Activated CD4-positive, alpha-beta T cell treated with anti-CD3 and anti-CD28 coated beads for 36 hours (primary cell): Measurements from ENCODE around the gene NT5DC3. TPM values are rescaled to one million over a fixed set of nuclear protein-coding genes. Genes with fewer than 3 reads are reported as not detected.

Source experiments
- ATAC-seq: fragments of 200-7000 bp; cut with Tn5 transposase; one replicate; pipeline ENCODE4 v1.10.0; 2021; ENCODE audit warnings: mild to moderate bottlenecking, moderate library complexity
- CTCF ChIA-PET: fragments of 350-600 bp; sonication (Branson Sonifier 250); formaldehyde crosslinking; loops from one replicate; lab custom pipeline; 2021; ENCODE audit warnings: antibody characterized with exemption; lab: Charles Lee
- POLR2A ChIA-PET: fragments of 350-600 bp; sonication (Branson Sonifier 250); formaldehyde crosslinking; loops from one replicate; lab custom pipeline; 2021; ENCODE audit warnings: antibody characterized with exemption, inconsistent platforms; lab: Charles Lee
- DNase-seq: peaks from one replicate; pipeline ENCODE4 v3.0.0-alpha.2; 2020
- H3K27ac Mint-ChIP-seq: one replicate; pipeline ENCODE4 v1.8.0; 2021; ENCODE audit warnings: mixed read lengths
- H3K27me3 Mint-ChIP-seq: one replicate; pipeline ENCODE4 v1.8.0; 2021; ENCODE audit warnings: mixed read lengths
- H3K36me3 Mint-ChIP-seq: one replicate; pipeline ENCODE4 v1.8.0; 2021; ENCODE audit warnings: low read depth, mixed read lengths
- H3K4me1 Mint-ChIP-seq: one replicate; pipeline ENCODE4 v1.8.0; 2021; ENCODE audit warnings: mixed read lengths
- H3K4me3 Mint-ChIP-seq: one replicate; pipeline ENCODE4 v1.8.0; 2021; ENCODE audit warnings: mild to moderate bottlenecking, moderate library complexity, mixed read lengths
- H3K9me3 Mint-ChIP-seq: one replicate; pipeline ENCODE4 v1.8.0; 2021; ENCODE audit warnings: low read depth, mixed read lengths
- intact Hi-C, 2 experiments: fragments of 100-400 bp; cut with DNase I in 1 of 2; cut with micrococcal nuclease in 1 of 2; formaldehyde crosslinking; loops; one replicate each; pipeline versions ENCODE4 v1.14.2 to v1.15.1; 2022 to 2024; cut with DNase I, micrococcal nuclease
- total RNA-seq, 2 experiments: library from RNA; stranded (reverse); gene quantifications; one replicate each; pipeline ENCODE4 v1.2.3, GENCODE V29; 2021

Gene NT5DC3
- total RNA-seq, 2 experiments from 2014 or later: 7.3 to 8.9 TPM

- DNase-seq (no peak), ATAC-seq (no peak)
- ChIA-PET POLR2A (no interaction called here), CTCF (no interaction called here)
- no peak overlapping the region for H3K4me3 Mint-ChIP-seq
- intact Hi-C loops: no loop called here
- H3K27ac Mint-ChIP-seq: no peak overlapping the region
- peaks cover 11% of the 10 kb centered on the region for H3K27me3 Mint-ChIP-seq
- H3K4me1 Mint-ChIP-seq: no peaks in the 10 kb centered on the region
- H3K36me3 Mint-ChIP-seq: no peaks in the 10 kb centered on the region
- no peaks in the 10 kb centered on the region for H3K9me3 Mint-ChIP-seq
These were observed 103.2 kb downstream of the NT5DC3 start for GRCh38 chr12:103737881-103738280.

DNA sequence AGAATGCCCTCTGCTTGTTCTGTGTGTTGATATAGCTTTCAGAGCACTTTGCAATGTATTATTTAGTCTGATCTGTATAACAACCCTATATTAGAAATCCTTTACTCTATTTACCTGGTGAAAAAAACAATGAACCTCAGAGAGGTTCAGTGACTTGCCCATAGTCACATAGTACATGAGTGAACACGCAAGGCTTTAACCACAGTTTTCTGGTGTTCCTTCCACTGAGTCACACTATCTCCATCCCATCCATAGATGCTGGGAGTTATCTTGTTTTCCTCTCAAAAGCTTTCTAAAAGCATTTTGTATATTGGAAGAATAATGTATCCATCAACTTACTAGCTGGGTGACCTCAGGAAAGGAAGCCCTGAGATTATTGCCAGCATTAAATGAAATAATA is 104.5 kb downstream of the NT5DC3 start:
- intact Hi-C loops: no loop called here

DNA sequence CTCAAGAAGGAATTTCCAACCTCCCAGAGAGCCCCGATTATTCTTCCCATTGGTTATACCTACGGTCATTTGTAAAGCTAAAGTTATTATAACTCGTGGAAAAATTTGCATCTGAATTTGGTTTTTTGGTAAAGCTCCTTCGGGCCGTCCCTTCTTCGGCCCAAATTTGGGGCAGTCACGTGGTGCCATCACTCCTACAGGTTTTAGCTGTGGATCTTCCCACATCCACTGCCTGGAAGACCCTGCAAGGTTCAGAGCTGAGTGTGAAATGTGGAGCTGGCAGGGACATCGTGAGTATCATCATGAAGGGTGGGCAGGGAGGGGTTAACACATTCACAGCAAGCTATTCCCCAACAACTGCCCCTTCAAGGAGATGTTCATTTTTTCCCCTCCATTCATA is 105.7 kb downstream of the NT5DC3 start:
- Mint-ChIP-seq H3K4me3 (no peak overlapping the region), H3K27ac (no peak overlapping the region), H3K27me3 (peaks cover 4% of the 10 kb centered on the region), H3K9me3 (peaks cover 4% of the 10 kb centered on the region), H3K4me1 (no peaks in the 10 kb centered on the region), H3K36me3 (no peaks in the 10 kb centered on the region)
- ChIA-PET CTCF (interaction anchor here (0.6 kb wide), 1 partner anchor 14 kb away, joined by 3 read pairs; no protein-coding TSS in a partner anchor), POLR2A (no interaction called here)
- DNase-seq (no peak), ATAC-seq (no peak)
- intact Hi-C loops: no loop called here

More for the DNA sequence above, 104.5 kb downstream of the NT5DC3 start:
- Mint-ChIP-seq H3K4me3 (no peak overlapping the region), H3K27me3 (peaks cover 10% of the 10 kb centered on the region), H3K27ac (no peak overlapping the region), H3K36me3 (no peaks in the 10 kb centered on the region), H3K9me3 (peaks cover 3% of the 10 kb centered on the region), H3K4me1 (no peaks in the 10 kb centered on the region)
- ChIA-PET CTCF (no interaction called here), POLR2A (no interaction called here)
- ATAC-seq (no peak), DNase-seq (no peak)

DNA sequence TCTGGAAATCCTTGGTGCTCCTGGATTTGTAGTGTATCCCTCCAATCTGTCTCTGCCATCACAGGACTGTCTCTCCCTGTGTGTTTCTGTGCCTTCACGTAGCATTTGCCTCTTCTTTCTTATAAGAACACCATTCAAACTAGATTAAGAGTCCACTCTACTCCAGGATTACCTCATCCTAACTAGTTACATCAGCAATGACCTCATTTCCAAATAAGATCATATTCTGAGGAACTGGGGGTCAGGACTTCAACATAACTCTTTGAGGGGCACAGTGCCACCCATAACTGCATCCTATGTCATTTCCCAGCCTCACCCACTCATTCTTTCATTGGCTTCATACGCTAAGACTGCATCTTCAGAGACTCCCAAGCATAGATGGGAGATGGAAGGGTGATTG is 106.2 kb downstream of the NT5DC3 start:
- H3K27me3 Mint-ChIP-seq: peaks cover 4% of the 10 kb centered on the region
- ChIA-PET POLR2A (no interaction called here), CTCF (interaction anchor here (0.6 to 0.7 kb wide), 2 partner anchors 14 to 17 kb away, joined by 3 to 4 read pairs; no protein-coding TSS in a partner anchor)
- ATAC-seq (no peak), DNase-seq (no peak)
- H3K4me1 Mint-ChIP-seq: no peaks in the 10 kb centered on the region
- no peaks in the 10 kb centered on the region for H3K36me3 Mint-ChIP-seq
- no peak overlapping the region for H3K27ac Mint-ChIP-seq
- intact Hi-C loops: no loop called here
- no peak overlapping the region for H3K4me3 Mint-ChIP-seq
- peaks cover 4% of the 10 kb centered on the region for H3K9me3 Mint-ChIP-seq

GRCh38 chr12:103731539-103731938 is 109.5 kb downstream of the NT5DC3 start:
- DNase-seq (no peak), ATAC-seq (no peak)
- no peaks in the 10 kb centered on the region for H3K36me3 Mint-ChIP-seq
- H3K4me3 Mint-ChIP-seq: no peak overlapping the region
- CTCF ChIA-PET: interaction anchor here (0.7 kb wide), 2 partner anchors 105 to 110 kb away, joined by 3 read pairs; no protein-coding TSS in a partner anchor
- peaks cover 4% of the 10 kb centered on the region for H3K9me3 Mint-ChIP-seq
- POLR2A ChIA-PET: no interaction called here
- no peak overlapping the region for H3K27ac Mint-ChIP-seq
- intact Hi-C loops: no loop called here
- no peaks in the 10 kb centered on the region for H3K4me1 Mint-ChIP-seq
- H3K27me3 Mint-ChIP-seq: peaks cover 4% of the 10 kb centered on the region

GRCh38 chr12:103729499-103729898 is 111.5 kb downstream of the NT5DC3 start:
- intact Hi-C loops: no loop called here
- H3K4me3 Mint-ChIP-seq: no peak overlapping the region
- CTCF ChIA-PET: interaction anchor here (0.6 to 1.4 kb wide), 2 partner anchors 10 to 31 kb away, joined by 3 to 4 read pairs; no protein-coding TSS in a partner anchor
- DNase-seq (no peak), ATAC-seq (no peak)
- no peaks in the 10 kb centered on the region for H3K36me3 Mint-ChIP-seq
- H3K27ac Mint-ChIP-seq: no peak overlapping the region
- POLR2A ChIA-PET: no interaction called here
- peaks cover 4% of the 10 kb centered on the region for H3K27me3 Mint-ChIP-seq
- no peaks in the 10 kb centered on the region for H3K4me1 Mint-ChIP-seq
- H3K9me3 Mint-ChIP-seq: peaks cover 4% of the 10 kb centered on the region

DNA sequence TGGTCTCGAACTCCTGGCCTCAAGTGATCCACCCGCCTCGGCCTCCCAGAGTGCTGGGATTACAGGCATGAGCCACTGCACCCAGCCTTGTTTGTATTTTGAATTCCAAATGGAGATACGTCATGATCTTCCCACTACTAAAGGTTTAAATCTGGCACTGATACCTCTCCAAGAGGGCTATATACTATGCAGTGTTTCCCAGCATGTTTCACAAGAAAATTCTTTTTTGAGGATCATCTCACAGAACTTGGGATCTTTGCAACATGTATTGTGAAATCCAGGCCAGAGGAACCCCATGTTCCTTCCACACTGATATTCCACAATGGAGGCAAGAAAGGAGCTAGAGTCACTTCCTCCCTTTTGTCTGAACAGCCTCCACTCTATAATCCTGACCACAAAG is 112.7 kb downstream of the NT5DC3 start:
- H3K36me3 Mint-ChIP-seq: no peaks in the 10 kb centered on the region
- intact Hi-C loops: no loop called here
- CTCF ChIA-PET: no interaction called here

DNA sequence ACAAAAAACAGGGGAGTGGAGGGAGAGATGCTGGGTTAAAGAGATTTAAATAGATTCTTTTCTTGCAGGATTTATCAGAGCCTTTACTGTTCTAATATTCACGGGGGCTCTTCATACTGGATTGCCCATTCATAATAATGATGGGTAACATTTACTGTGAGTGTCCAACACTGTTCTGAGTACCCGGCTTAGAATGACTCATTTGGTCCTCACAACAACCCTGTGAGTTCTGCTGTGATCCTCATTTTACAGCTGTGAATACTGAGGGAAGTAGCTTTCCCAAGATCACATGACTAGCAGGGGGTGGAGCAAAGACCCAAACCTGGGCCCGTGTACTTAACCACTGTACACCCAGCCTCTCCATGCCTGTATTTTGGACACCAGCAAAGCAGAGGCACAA is 113.4 kb downstream of the NT5DC3 start:
- H3K9me3 Mint-ChIP-seq: peaks cover 4% of the 10 kb centered on the region
- DNase-seq: no peak
- intact Hi-C loops: no loop called here
- ATAC-seq: no peak
- no peak overlapping the region for H3K4me3 Mint-ChIP-seq
- no peak overlapping the region for H3K27ac Mint-ChIP-seq
- CTCF ChIA-PET: interaction anchor here (1.7 kb wide), 1 partner anchor 55 kb away, joined by 3 read pairs; no protein-coding TSS in a partner anchor
- H3K4me1 Mint-ChIP-seq: no peaks in the 10 kb centered on the region
- H3K36me3 Mint-ChIP-seq: no peaks in the 10 kb centered on the region
- H3K27me3 Mint-ChIP-seq: peaks cover 2% of the 10 kb centered on the region
- POLR2A ChIA-PET: no interaction called here

More for the DNA sequence above, 112.7 kb downstream of the NT5DC3 start:
- POLR2A ChIA-PET: no interaction called here
- no peak overlapping the region for H3K4me3 Mint-ChIP-seq
- H3K9me3 Mint-ChIP-seq: peaks cover 4% of the 10 kb centered on the region
- ATAC-seq: no peak
- H3K27ac Mint-ChIP-seq: no peak overlapping the region
- no peaks in the 10 kb centered on the region for H3K4me1 Mint-ChIP-seq
- peaks cover 3% of the 10 kb centered on the region for H3K27me3 Mint-ChIP-seq
- DNase-seq: no peak

- H3K27me3 Mint-ChIP-seq: no peaks in the 10 kb centered on the region
- H3K9me3 Mint-ChIP-seq: no peaks in the 10 kb centered on the region
- POLR2A ChIA-PET: no interaction called here
- no peak overlapping the region for H3K27ac Mint-ChIP-seq
- intact Hi-C loops: no loop called here
- H3K36me3 Mint-ChIP-seq: no peaks in the 10 kb centered on the region
- no peaks in the 10 kb centered on the region for H3K4me1 Mint-ChIP-seq
- no peak for ATAC-seq
- CTCF ChIA-PET: interaction anchor here (0.6 to 1.6 kb wide), 3 partner anchors 23 to 28 kb away, joined by 3 to 4 read pairs (median 4); no protein-coding TSS in a partner anchor
- no peak for DNase-seq
- H3K4me3 Mint-ChIP-seq: no peak overlapping the region
These were observed 115.6 kb downstream of the NT5DC3 start for GRCh38 chr12:103725398-103725797.

Other genes starting within 250 kb of the NT5DC3 start
- gene HSP90B1, start 89.2 kb upstream of the NT5DC3 start, total RNA-seq: 100 to 1,000 TPM; 384 to 394 TPM
- gene TDG, start 124.6 kb upstream of the NT5DC3 start, total RNA-seq: 10 to 100 TPM; 35.4 to 37.2 TPM
- gene GLT8D2, start 209.0 kb upstream of the NT5DC3 start, total RNA-seq: under 1 TPM in 1 of 2 experiments, not detected in 1; 0.23 TPM
- gene HCFC2, start 223.3 kb upstream of the NT5DC3 start, total RNA-seq: 1 to 10 TPM; 6.4 to 6.5 TPM